Gastroesophageal sphincter (tissue), 3 donors: Measurements from ENCODE around the gene EGR2.
"Not testable (repeated sequence)": the region's sequence is repeated elsewhere in the genome, so short reads cannot be mapped to it uniquely, and the experiment has no call there.

Experiments
- CTCF ChIP-seq, 4 experiments: fragments of 200-600 bp in 2 of 4; fragments of 450-650 bp in 2 of 4; sonication (generic) in 1 of 4; IDR thresholded peaks; one replicate each; pipeline ENCODE4 v1.5.1; 2017 to 2019; ENCODE audit warnings: antibody characterized with exemption in 4 of 4, mild to moderate bottlenecking in 2 of 4, moderate library complexity in 2 of 4
- EP300 ChIP-seq: sonication (generic); formaldehyde crosslinking; IDR thresholded peaks from one replicate; pipeline ENCODE4 v1.6.1; 2017; ENCODE audit warnings: antibody characterized with exemption, mild to moderate bottlenecking
- POLR2AphosphoS5 ChIP-seq: sonication (generic); formaldehyde crosslinking; IDR thresholded peaks from one replicate; pipeline ENCODE4 v1.6.1; 2017; ENCODE audit warnings: antibody characterized with exemption

- TF ChIP-seq POLR2AphosphoS5; EP300; CTCF (IDR thresholded peaks at IDR 0.05): not testable (repeated sequence)
Measured at GRCh38 chr10:62788285-62788684, 27.9 kb downstream of the EGR2 start.
